HG02870 (cell line): ENCODE measurements around the gene MTCH1.

Source experiments
- ATAC-seq: cut with Tn5 transposase; IDR thresholded peaks from one replicate; pipeline ENCODE4 v1.9.1; 2021; ENCODE audit warnings: mild to moderate bottlenecking, moderate library complexity; ENCODE audit not compliant: unreplicated experiment

MTCH1 gene

DNA sequence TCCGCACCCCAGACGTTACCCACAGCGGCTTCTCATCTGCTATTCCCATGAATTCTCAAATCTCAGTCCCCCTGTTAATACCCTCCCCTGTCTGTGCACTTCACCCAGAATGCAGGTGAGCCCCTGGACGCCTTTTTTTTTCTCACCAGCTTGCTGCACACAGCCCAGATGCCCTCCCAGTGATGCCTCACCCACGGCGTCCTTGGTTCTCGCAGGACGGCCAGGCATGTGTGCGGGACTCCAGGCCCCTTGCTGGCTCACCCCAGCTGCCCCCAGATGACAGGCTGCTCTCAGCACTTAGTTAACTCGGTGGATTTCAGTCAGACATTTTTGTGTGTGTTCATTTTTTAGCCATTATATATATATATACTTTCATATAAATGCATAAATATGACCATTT is 56.8 kb downstream of the MTCH1 start:
- ATAC-seq = no peak

DNA sequence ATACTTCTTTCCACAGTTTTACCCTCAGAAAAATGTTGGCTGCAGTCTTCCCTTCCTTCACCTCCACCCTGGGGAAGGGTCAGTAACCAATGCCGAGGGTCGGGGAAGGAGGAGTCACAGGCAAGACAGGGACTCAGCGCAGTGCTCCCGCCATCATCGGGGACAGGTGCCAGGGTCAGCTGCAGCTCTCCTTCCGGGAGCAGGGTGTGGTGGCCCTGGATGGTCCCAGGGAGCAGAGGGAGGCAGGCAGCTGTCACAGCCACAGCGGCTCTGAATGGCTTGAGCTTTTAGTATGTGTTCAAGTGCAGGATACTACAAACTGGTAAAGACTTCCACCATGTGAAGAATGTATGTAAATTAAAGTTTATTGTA is 57.5 kb downstream of the MTCH1 start:
- no peak for ATAC-seq

GRCh38 chr6:36927691-36928546 is 58.1 kb downstream of the MTCH1 start:
- ATAC-seq = no peak

- peak; percentile 48 for ATAC-seq
These were observed 59.1 kb downstream of the MTCH1 start for GRCh38 chr6:36926708-36927513.

GRCh38 chr6:36925809-36926208 is 60.2 kb downstream of the MTCH1 start:
- no peak for ATAC-seq

- no peak for ATAC-seq
These were observed 61.1 kb downstream of the MTCH1 start for GRCh38 chr6:36924778-36925374.

DNA sequence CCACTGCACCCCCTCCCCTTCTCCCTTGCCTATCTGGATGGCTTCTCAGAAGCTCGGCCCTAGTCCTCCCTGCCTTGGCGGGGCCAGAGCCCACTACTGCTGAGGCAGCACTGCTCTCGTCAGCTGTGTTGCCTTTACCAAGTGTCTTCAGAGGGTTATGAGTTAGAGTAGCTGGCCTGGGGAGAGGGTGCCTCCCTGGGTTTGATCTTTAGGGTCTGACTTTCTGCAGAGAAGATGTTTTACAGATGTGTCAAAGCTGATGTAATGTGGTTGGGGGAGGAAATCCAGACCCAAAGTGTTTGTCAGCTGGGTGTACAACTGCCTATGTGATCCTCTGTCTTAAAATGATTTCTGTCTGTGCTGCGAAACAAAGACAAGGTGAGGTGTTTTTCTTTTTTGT is 61.9 kb downstream of the MTCH1 start:
- ATAC-seq = no peak

DNA sequence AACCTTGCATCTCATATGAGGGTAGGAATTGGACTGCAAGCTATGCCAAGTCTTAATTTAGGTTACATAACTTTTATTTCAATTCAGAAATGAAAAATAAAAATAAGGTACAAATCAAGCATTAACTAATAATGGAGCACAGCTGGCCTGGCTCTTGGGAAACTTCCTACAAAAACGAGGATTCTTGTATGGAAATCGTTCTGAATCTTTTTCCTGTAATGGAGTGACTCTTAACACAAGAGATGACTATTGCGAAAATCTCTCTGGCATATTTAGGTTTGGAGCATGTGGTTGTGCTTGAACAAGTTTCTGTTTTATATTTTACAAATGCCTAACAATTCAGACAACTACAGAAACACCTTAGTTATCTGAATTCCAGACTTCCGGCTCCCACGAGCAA is 65.5 kb downstream of the MTCH1 start:
- no peak for ATAC-seq

DNA sequence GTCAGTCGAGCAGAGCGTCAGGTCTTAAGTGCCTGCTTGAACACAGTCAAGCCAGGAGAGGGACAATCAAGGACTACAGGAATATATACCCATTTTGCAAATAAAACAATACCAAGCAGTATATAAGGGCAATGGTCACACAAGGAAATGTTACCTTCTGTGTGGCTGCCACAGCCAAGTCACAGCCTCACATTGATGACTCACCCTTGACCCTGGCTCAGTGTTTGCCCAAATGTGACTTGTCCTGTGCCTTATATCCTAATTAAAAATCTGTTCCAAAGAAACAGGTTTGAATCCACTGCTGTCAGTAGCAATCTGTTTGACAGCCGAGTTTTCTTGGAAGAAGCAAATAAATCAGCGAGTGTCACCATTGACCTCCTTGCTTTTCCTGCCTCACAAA is 65.9 kb downstream of the MTCH1 start:
- no peak for ATAC-seq
